Naive B cell (primary cell): ENCODE measurements around the gene NUBP2. TPM values are rescaled to one million over a fixed set of nuclear protein-coding genes. Genes with fewer than 3 reads are reported as not detected.
"Not testable (repeated sequence)": the region's sequence is repeated elsewhere in the genome, so short reads cannot be mapped to it uniquely, and the experiment has no call there.

Source experiments
- ATAC-seq, 2 donors: fragments of 150-1000 bp; cut with Tn5 transposase; 2 replicates each; pipeline ENCODE4 v1.10.0; 2021; ENCODE audit warnings: low read depth in 2 of 2, mild to moderate bottlenecking in 2 of 2, moderate library complexity in 2 of 2
- DNase-seq: peaks from one replicate; pipeline ENCODE4 v3.0.0; 2022
- H3K27ac Mint-ChIP-seq, 6 donors: one replicate each; pipeline ENCODE4 v1.8.0; 2020 to 2022; ENCODE audit warnings: mild to moderate bottlenecking in 6 of 6, mixed read lengths in 6 of 6, moderate library complexity in 5 of 6, inconsistent platforms in 2 of 6
- H3K27me3 Mint-ChIP-seq, 3 donors: one replicate each; pipeline ENCODE4 v1.8.0; 2021 to 2022; ENCODE audit warnings: mixed read lengths in 3 of 3, mild to moderate bottlenecking in 1 of 3
- H3K36me3 Mint-ChIP-seq, 2 donors: one replicate each; pipeline ENCODE4 v1.8.0; 2020 to 2022; ENCODE audit warnings: mixed read lengths in 2 of 2, inconsistent platforms in 1 of 2, mild to moderate bottlenecking in 1 of 2
- H3K4me1 Mint-ChIP-seq, 3 donors: one replicate each; pipeline ENCODE4 v1.8.0; 2020 to 2022; ENCODE audit warnings: mixed read lengths in 3 of 3, inconsistent platforms in 1 of 3, mild to moderate bottlenecking in 1 of 3, moderate library complexity in 1 of 3
- H3K4me3 Mint-ChIP-seq, 8 donors: one replicate each; pipeline ENCODE4 v1.8.0; 2020 to 2022; ENCODE audit warnings: mild to moderate bottlenecking in 8 of 8, mixed read lengths in 8 of 8, moderate library complexity in 8 of 8, inconsistent platforms in 2 of 8
- H3K9me3 Mint-ChIP-seq, 7 donors: one replicate each; pipeline ENCODE4 v1.8.0; 2020 to 2022; ENCODE audit warnings: mixed read lengths in 7 of 7, mild to moderate bottlenecking in 5 of 7, inconsistent platforms in 2 of 7, moderate library complexity in 1 of 7
- polyA plus RNA-seq, 6 donors: library from polyadenylated mRNA; unstranded; fragments of 300-500 nt; fragmentation: Illumina TruSeq; gene quantifications; one replicate each; pipeline ENCODE4 v1.2.3, GENCODE V29; 2021; ENCODE audit warnings: low read depth in 6 of 6

NUBP2 gene
- polyA plus RNA-seq, 6 donors from 2014 or later = 69.1 to 110 (median 81.0) TPM

DNA sequence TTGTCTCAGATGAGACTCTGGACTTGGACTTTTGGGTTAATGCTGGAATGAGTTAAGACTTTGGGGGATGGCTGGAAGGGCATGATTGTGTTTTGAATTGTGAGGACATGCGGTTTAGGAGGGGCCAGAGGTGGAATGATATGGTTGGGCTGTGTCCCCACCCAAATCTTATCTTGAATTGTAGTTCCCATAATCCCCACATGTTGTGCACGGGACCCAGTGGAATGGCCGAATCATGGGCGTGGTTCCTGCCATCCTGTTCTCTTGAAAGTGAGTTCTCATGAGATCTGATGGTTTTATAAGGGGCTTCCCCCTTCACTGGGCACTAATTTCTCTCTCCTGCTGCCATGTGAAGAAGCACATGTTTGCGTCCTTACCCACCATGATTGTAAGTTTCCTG lies 16.5 kb downstream of the NUBP2 start:
- peaks cover 5 to 26% (median 14%) of the 10 kb centered on the region in 7 donors for H3K9me3 Mint-ChIP-seq
- not testable (repeated sequence) for DNase-seq, ATAC-seq, H3K27me3 Mint-ChIP-seq, H3K4me3 Mint-ChIP-seq, H3K4me1 Mint-ChIP-seq
- peak overlapping the region in 1 of 6 donors; percentile 91 for H3K27ac Mint-ChIP-seq
- H3K36me3 Mint-ChIP-seq = peaks cover 3 to 14% of the 10 kb centered on the region in 2 donors

DNA sequence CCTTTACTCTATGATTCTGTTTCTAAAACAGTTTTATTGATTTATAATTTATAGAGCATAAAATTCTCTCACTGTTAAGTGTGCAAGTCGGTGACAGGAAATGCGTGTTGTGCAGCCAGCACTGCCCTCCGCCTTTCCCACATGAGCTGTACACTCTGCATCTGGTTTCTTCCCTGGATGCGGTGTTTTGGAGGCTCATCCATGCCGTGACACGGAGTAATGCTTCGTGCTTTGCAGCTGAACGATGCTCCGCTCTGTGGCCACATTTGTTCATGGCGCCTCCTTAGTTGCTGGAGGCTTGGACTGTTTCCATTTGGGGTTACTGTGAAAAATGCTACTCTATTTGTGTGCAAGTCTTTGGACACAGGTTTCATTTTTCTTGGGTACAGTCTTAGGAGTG lies 17.9 kb downstream of the NUBP2 start:
- Mint-ChIP-seq H3K4me1 (no peaks in the 10 kb centered on the region), H3K27me3 (no peaks in the 10 kb centered on the region), H3K36me3 (peaks cover 3 to 14% of the 10 kb centered on the region in 2 donors), H3K9me3 (peaks cover 5 to 26% (median 14%) of the 10 kb centered on the region in 7 donors), H3K27ac (no peak overlapping the region), H3K4me3 (no peak overlapping the region)
- ATAC-seq = no peak
- no peak for DNase-seq

GRCh38 chr16:1807626-1808025 lies 24.9 kb downstream of the NUBP2 start:
- H3K36me3 Mint-ChIP-seq = no peaks in the 10 kb centered on the region
- H3K4me1 Mint-ChIP-seq = no peaks in the 10 kb centered on the region
- no peak for DNase-seq
- H3K27me3 Mint-ChIP-seq = no peaks in the 10 kb centered on the region
- H3K27ac Mint-ChIP-seq = no peak overlapping the region
- H3K9me3 Mint-ChIP-seq = no peaks in the 10 kb centered on the region
- ATAC-seq = no peak
- H3K4me3 Mint-ChIP-seq = peak overlapping the region in 1 of 8 donors; percentile 47

DNA sequence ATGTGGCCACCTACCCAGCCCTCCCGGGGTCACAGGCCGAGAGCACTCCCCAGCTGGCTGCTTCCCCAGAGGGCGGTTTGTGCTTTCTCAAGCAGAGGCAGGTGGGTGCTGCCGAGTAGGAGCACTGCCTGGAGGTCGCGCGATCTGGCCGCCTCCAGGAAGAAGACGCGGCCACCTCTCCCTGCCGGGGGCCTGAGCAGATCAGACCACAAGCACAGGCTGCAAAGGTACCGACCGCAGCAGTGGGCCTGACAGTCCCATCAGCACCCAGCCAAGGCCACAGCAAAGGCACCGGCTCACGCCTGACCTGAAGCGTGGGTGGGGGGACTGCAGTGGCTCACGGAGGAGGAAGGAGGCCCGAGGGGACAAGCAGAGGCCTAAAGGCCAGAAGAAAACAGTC lies 25.9 kb downstream of the NUBP2 start:
- H3K4me1 Mint-ChIP-seq = peaks cover 5 to 7% (median 5%) of the 10 kb centered on the region in 3 donors
- ATAC-seq = no peak
- H3K9me3 Mint-ChIP-seq = no peaks in the 10 kb centered on the region
- H3K27me3 Mint-ChIP-seq = no peaks in the 10 kb centered on the region
- H3K36me3 Mint-ChIP-seq = no peaks in the 10 kb centered on the region
- DNase-seq = no peak
- H3K4me3 Mint-ChIP-seq = no peak overlapping the region
- no peak overlapping the region for H3K27ac Mint-ChIP-seq

DNA sequence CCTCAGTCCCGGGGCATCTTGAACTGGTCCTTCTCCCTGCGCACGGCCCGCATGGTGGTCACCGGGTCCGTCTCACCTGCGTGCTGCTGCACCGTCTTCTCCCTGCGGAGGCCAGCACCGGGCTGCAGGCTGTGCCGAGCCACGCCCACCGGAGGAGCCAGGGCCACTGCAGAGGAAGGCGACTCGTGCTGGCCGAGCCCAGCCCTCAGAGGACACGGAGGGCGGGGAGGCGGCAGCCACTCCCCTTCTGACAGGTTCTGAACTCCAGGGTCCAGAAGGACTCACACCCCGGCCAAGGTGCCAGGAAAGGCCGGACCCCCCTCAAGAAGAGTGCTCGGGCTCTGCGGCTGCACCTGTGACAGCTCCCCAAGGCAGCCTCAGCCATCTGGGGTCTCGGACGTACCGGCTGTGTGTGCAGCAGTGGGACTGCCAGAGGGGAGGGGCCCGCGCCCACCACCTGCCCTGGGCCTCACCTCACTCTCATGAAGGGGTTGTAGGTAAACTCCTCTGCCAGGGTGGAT lies 26.6 kb downstream of the NUBP2 start:
- no peak overlapping the region for H3K27ac Mint-ChIP-seq
- ATAC-seq (no peak), DNase-seq (no peak)
- H3K4me1 Mint-ChIP-seq = peaks cover 5 to 7% (median 5%) of the 10 kb centered on the region in 3 donors
- H3K36me3 Mint-ChIP-seq = no peaks in the 10 kb centered on the region
- no peak overlapping the region for H3K4me3 Mint-ChIP-seq
- H3K9me3 Mint-ChIP-seq = no peaks in the 10 kb centered on the region
- no peaks in the 10 kb centered on the region for H3K27me3 Mint-ChIP-seq

DNA sequence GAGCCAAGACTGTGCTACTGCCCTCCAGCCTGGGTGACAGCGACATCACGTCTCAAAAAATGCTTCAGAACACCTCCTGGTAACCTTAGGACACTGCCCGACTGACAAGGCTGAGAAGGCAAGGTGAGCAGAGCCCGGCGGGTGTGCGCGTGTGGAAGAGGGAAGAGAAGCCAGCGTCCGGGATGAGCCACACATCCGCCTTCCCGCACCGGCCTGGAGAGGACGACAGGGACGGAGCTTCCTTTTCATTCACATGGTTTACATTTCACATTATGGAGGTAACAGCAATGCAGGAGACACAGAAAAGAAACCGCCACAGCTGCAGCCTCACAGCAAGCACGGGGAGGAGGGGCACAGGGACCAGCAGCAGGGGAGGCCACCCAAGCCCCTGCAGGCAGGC lies 27.3 kb downstream of the NUBP2 start:
- no peak overlapping the region for H3K4me3 Mint-ChIP-seq
- H3K4me1 Mint-ChIP-seq = peaks cover 5 to 7% (median 5%) of the 10 kb centered on the region in 3 donors
- peaks cover 0 to 1% of the 10 kb centered on the region in 2 donors for H3K36me3 Mint-ChIP-seq
- no peaks in the 10 kb centered on the region for H3K27me3 Mint-ChIP-seq
- ATAC-seq (no peak), DNase-seq (no peak)
- H3K9me3 Mint-ChIP-seq = no peaks in the 10 kb centered on the region
- no peak overlapping the region for H3K27ac Mint-ChIP-seq

DNA sequence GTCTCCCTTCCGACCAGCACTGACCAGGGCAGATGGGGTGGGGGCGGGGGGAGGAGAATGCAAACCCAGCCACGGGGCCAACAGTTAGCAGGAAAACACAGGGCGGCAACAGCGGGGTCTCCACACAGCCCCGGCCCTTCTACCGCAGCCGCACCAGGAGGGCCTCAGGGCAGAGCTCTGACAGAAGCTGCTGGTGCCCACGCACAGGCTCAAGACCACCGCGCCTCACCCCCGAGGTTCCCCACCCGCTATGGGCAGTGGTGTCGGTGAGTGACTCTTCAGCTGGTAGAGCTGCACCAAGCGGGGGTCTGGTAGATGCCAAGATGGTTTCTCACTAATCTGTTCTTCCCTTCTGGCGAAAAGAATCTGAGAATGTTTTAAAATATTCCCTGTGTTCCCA lies 27.8 kb downstream of the NUBP2 start:
- no peak overlapping the region for H3K4me3 Mint-ChIP-seq
- peaks cover 0 to 5% of the 10 kb centered on the region in 2 donors for H3K36me3 Mint-ChIP-seq

GRCh38 chr16:1812732-1813163 lies 30.0 kb downstream of the NUBP2 start:
- Mint-ChIP-seq H3K27ac (peak overlapping the region in 1 of 6 donors; percentile 22), H3K36me3 (peaks cover 0 to 7% of the 10 kb centered on the region in 2 donors), H3K9me3 (no peaks in the 10 kb centered on the region), H3K4me1 (peaks cover 5 to 11% (median 7%) of the 10 kb centered on the region in 3 donors), H3K27me3 (no peaks in the 10 kb centered on the region), H3K4me3 (no peak overlapping the region)
- peak; percentile 37 to 46 for ATAC-seq
- DNase-seq = peak; percentile 17

More for the DNA sequence above, 27.8 kb downstream of the NUBP2 start:
- Mint-ChIP-seq H3K4me1 (peaks cover 5 to 7% (median 5%) of the 10 kb centered on the region in 3 donors), H3K27ac (no peak overlapping the region), H3K27me3 (no peaks in the 10 kb centered on the region), H3K9me3 (no peaks in the 10 kb centered on the region)
- DNase-seq (no peak), ATAC-seq (no peak)

GRCh38 chr16:1815461-1815860 lies 32.7 kb downstream of the NUBP2 start:
- no peak for ATAC-seq
- H3K27ac Mint-ChIP-seq = peak overlapping the region in 1 of 6 donors; percentile 65
- DNase-seq = no peak
- H3K9me3 Mint-ChIP-seq = no peaks in the 10 kb centered on the region
- peaks cover 0 to 7% of the 10 kb centered on the region in 2 donors for H3K36me3 Mint-ChIP-seq
- H3K4me1 Mint-ChIP-seq = peaks cover 5 to 11% (median 7%) of the 10 kb centered on the region in 3 donors
- H3K4me3 Mint-ChIP-seq = peak overlapping the region in 2 of 8 donors; percentile 33 to 61
- H3K27me3 Mint-ChIP-seq = no peaks in the 10 kb centered on the region

DNA sequence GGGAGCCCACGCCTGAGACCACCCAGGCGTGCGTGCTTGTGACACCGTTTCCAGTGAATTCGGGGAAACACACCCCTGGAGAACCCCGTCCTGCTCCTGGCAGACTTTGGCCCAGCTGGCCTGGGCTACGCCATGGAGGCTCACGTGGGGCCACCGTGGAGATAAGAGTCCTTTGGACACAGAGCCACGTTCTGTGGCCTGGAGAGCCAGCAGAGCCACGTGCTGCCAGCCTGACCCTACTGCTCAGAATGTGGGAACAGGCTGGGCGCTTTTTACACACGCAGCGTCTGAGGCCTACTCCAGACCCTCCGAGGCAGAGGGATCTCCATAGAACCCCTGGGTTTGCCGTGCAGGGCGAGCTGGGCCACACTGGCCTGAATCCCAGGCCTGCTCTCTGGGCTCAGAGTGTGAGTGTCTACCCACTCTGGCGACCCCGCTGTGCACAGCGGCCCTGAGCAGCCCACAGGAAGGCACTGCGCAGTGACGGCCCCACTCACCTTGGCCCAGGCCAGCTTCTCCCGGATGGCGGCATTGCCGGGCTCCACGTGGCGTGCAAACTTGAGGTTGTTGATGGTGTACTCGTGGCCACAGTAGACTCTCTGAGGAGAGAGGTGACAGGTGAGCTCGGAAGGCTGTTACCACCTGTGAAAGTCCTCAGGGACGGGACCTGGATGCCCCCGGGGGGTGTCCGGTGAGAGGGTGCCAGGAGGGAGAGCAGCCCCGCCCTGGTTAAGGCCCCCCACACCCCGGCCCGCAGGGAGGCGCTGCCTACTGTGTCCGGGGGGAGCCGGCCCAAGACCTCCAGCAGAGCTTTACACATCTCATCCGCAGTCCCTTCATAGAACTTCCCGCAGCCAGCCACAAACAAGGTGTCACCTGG lies 33.9 kb downstream of the NUBP2 start:
- ATAC-seq (no peak), DNase-seq (no peak)
- H3K4me1 Mint-ChIP-seq = peaks cover 5 to 11% (median 7%) of the 10 kb centered on the region in 3 donors
- peaks cover 0 to 7% of the 10 kb centered on the region in 2 donors for H3K36me3 Mint-ChIP-seq
- no peaks in the 10 kb centered on the region for H3K9me3 Mint-ChIP-seq
- H3K27me3 Mint-ChIP-seq = no peaks in the 10 kb centered on the region
- peak overlapping the region in 1 of 6 donors; percentile 47 for H3K27ac Mint-ChIP-seq
- H3K4me3 Mint-ChIP-seq = no peak overlapping the region

DNA sequence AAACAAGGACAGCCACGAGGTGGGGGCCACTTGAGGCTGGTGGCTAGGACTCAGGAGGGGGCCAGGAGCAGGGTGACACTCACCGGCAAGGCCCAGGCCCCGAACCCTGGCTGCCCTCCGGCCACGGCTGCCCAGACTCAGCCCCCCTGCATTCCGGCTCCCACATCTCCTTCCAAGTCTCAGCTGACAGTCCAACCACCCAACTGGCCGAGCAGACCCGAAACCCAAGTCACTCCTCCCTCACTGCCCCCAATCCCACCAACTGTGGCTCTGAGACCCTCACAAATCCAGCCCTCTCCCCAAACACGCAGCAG lies 34.5 kb downstream of the NUBP2 start:
- H3K27me3 Mint-ChIP-seq = no peaks in the 10 kb centered on the region
- H3K36me3 Mint-ChIP-seq = peaks cover 0 to 7% of the 10 kb centered on the region in 2 donors
- peak overlapping the region in 1 of 8 donors; percentile 45 for H3K4me3 Mint-ChIP-seq
- DNase-seq (no peak), ATAC-seq (no peak)
- H3K27ac Mint-ChIP-seq = peak overlapping the region in 2 of 6 donors; percentile 71 to 78
- peaks cover 5 to 11% (median 7%) of the 10 kb centered on the region in 3 donors for H3K4me1 Mint-ChIP-seq
- H3K9me3 Mint-ChIP-seq = no peaks in the 10 kb centered on the region

DNA sequence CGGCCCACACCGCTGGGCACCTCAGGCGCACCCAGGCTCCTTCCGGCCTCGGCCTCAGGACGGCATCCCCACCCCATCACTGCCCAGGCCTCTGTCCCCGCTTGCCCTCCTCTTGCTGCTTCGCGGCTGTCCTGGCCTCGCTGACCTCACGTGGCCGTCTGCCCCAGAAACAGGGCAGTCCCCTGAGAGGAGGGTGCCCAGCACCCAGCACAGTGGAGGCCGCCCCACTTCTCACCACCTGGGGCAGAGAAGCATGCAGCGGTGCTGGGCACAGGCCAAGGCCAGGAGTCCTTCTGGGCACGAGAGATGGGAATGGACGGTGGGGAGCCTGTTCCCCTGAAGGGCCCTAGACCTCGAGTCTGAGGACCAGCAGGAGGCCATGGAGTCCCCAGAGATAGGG lies 35.0 kb downstream of the NUBP2 start:
- no peaks in the 10 kb centered on the region for H3K27me3 Mint-ChIP-seq
- H3K36me3 Mint-ChIP-seq = peaks cover 0 to 7% of the 10 kb centered on the region in 2 donors
- no peak overlapping the region for H3K27ac Mint-ChIP-seq
- no peak for ATAC-seq
- no peak overlapping the region for H3K4me3 Mint-ChIP-seq
- H3K9me3 Mint-ChIP-seq = no peaks in the 10 kb centered on the region
- no peak for DNase-seq
- H3K4me1 Mint-ChIP-seq = peaks cover 5 to 11% (median 7%) of the 10 kb centered on the region in 3 donors

- Mint-ChIP-seq H3K4me3 (no peak overlapping the region), H3K4me1 (peaks cover 0 to 7% (median 3%) of the 10 kb centered on the region in 3 donors), H3K36me3 (peaks cover 0 to 7% of the 10 kb centered on the region in 2 donors), H3K27me3 (no peaks in the 10 kb centered on the region), H3K27ac (no peak overlapping the region), H3K9me3 (no peaks in the 10 kb centered on the region)
- ATAC-seq (no peak), DNase-seq (no peak)
These were observed 35.6 kb downstream of the NUBP2 start for GRCh38 chr16:1818204-1818872.
